Left kidney (tissue), 2 donors: ENCODE measurements around the gene PMIS2. TPM values are rescaled to one million over a fixed set of nuclear protein-coding genes. Genes with fewer than 3 reads are reported as not detected.

ENCODE experiments used
- DNase-seq: peaks from one replicate; pipeline ENCODE4 v3.0.0-alpha.2; 2013
- polyA plus RNA-seq: library from polyadenylated mRNA; unstranded; fragments of 120-200 nt; gene quantifications from one replicate; pipeline ENCODE4 v1.2.1, GENCODE V29; 2013; ENCODE audit not compliant: insufficient read length

The PMIS2 gene
- polyA plus RNA-seq, 1 donor, result not detected

DNA sequence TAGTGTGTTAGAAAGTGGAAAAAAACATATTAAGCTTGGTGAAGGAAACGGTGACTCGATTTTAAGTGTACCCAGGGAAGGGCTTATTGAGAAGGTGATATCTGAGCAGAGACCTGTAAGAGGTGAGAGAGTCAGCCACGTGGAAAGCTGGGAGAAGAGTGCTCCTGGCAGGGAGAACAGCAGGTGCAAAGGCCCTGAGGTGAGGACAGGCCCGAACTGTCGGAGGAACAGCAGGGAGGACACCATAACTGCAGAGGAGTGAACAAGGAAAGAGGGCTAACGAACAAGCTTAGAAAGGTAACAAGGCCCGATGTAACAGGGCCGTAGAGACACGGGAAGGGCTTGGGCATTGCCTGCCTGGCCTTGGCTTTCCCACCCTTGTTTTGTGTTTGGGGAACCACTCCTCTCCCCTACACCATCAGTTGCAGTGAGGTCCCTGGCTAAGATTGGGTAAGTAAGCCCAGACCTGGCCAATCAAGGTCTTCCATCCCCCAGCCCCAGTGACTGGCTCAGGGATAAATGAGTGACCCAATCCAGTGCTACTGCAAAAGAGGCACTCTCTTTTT is 29.9 kb upstream of the PMIS2 start:
- no peak for DNase-seq

- DNase-seq, result no peak
These were observed 29.0 kb upstream of the PMIS2 start for GRCh38 chr19:35556846-35557538.

DNA sequence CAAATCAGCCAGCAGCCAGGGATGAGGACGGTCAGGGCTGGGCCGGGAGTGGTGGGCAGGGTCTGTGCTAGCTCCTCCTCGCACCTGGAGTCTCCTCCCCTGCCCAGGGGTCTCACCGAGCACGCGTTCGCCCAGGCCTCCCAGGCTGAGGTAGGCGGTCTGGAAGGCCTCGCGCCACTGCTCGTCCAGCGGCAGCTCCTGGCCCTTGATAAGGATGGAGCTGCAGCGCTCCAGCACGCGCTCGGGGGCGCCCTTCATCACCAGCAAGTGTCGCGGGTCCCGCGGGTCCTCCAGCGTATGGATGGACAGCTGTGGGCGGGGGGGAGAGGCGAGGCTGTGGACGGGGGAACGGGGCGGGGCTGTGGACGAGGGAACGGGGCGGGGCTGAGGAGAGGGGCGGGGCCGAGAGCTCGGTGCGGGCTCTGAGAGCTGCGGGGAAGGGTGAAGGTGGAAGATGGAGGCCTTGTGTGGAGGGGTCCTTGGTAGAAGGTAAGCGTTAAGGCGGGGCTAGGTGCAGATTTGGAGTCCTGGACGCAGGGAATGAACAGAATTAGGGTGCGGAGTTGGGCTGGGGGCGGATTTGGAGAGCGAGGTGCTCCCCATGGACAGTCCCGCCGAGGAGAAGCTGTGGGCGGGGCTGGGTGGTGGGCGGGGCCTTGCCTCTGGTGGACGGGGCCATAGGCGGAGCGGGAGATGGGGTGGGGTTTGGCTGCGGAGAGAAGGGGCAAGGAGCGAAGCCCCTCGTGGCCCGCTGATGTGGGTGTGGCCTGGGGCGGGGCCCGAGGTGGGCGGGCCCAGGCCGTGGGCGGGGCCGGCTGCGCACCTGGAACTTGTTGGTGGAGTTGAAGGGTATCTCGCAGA is 28.2 kb upstream of the PMIS2 start:
- peak; percentile 67 for DNase-seq

- DNase-seq, result no peak
These were observed 27.3 kb upstream of the PMIS2 start for GRCh38 chr19:35558400-35559280.

DNA sequence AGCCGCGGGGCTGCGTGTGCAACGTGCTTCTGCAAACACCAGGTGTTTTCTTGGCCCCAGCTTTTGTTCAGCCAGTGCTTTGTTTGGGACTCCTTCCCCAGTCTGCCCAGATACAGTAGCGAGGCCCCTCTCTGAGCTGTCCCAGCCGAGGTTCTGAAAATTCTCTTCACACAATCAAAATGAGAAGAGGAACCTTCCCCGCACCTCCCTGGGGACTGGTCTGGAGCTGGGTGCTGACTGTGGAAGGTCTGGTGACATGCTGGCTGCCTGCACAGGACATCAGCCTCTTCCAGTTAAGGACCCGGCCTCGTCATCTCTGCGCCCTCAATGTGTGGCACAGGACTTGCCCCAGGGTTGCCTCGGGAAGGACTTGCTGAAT is 26.7 kb upstream of the PMIS2 start:
- DNase-seq, result no peak

DNA sequence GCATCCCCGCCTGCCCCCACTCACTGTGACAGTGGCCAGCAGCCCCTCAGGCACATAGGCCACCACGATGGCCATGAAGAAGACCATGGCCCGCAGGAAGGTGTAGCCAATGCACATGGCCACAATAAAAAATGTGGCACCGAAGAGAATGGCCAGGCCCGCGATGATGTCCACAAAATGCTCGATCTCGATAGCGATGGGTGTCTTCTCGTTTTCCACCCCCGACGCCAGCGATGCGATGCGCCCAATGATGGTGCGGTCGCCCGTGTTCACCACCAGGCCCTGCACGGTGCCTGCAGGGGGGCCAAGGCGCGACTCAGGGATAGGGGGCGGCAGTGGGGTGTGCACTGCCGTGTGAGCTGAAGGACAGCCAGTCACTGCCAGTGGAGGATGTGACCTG is 26.2 kb upstream of the PMIS2 start:
- DNase-seq, result no peak

DNA sequence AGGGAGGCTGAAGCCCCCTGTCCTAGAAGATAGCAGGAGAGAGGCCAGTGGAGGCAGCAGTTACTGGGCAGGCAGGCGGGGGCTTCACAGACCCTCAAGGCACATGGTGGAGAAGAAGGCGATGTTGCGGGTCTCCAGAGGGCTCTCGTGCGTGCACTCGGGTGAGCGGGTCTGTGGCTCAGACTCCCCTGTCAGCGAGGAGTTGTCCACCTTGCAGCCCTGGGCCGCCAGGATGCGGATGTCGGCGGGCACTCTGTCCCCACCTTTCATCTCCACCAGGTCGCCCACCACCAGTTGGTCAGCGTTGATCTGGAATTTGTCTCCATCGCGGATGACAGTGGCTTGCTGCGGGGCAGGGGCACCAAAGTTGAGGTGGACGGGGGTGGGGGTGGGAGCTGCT is 25.7 kb upstream of the PMIS2 start:
- DNase-seq, result no peak

GRCh38 chr19:35560677-35561076 is 25.3 kb upstream of the PMIS2 start:
- no peak for DNase-seq

DNA sequence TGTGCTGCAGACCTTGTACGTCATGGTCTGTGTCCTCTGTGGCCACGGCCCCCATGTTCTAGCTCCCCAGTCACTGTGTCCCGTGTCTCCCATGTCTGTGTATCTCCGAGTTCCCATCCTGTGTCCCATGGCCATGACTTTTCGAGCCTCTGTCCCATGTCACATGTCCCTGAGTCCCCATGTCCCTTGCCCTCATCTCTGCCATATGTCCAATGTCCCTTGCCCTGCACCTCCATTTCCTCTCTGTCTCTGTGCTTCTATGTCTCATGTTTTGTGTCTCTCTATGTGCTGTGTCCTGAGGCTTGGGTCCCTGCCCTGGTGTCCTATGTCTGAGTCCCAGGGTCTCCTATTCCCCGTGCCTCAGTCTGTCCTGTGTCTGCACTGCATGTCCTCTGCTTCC is 24.5 kb upstream of the PMIS2 start:
- DNase-seq, result no peak

- no peak for DNase-seq
These were observed 23.6 kb upstream of the PMIS2 start for GRCh38 chr19:35562336-35562735.

GRCh38 chr19:35562776-35563175 is 23.2 kb upstream of the PMIS2 start:
- DNase-seq, result no peak

GRCh38 chr19:35563207-35563829 is 22.7 kb upstream of the PMIS2 start, which contains the start of gene ATP4A:
Gene ATP4A (minus strand): TSS chr19:35563658. CDS start chr19:35563629, 29 bp downstream.
- DNase-seq, result no peak

GRCh38 chr19:35565016-35565856 is 20.7 kb upstream of the PMIS2 start:
- DNase-seq, result no peak

DNA sequence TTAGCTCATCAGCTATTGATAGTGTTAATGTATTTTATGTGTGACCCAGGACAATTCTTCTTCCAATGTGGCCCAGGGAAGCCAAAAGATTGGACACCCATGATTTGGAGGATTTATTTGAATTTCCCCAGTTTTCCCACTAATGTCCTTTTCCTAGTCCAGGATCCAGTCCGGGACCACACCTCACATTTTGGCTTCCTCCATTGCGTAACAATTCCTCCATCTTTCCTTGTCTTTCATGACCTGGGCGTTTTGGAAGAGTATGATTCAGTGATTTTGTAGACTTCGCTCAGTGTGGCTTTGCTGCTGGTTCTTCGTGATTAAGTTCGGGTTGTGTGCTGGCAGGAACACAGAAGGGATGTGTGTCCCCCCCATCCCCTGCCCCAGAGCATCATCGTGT is 19.2 kb upstream of the PMIS2 start:
- DNase-seq, result no peak

DNA sequence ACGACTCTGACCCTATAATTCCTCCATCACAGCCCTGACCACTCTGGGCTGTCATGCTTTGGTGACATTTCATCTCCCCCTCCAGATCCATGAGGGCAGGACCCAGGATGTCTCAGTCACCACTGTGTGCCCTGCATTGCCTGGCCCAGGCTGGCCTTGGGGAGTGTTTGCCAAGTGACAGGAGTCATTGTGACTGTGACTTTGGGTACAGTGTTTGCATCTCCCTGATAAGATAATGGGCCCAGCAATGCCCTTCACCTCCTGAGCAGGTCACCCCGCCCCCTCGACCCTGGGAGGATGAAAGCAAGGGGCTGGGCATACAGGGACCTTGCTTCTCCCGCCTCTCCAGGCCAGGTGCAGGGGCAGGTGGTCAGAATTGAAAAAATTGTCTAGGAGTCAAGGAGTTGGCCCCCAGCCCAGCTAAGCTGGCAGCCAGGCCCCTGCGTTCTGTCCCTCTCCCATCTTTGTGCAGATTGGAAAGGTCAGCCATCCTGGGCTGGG is 16.6 kb upstream of the PMIS2 start:
- DNase-seq, result no peak

DNA sequence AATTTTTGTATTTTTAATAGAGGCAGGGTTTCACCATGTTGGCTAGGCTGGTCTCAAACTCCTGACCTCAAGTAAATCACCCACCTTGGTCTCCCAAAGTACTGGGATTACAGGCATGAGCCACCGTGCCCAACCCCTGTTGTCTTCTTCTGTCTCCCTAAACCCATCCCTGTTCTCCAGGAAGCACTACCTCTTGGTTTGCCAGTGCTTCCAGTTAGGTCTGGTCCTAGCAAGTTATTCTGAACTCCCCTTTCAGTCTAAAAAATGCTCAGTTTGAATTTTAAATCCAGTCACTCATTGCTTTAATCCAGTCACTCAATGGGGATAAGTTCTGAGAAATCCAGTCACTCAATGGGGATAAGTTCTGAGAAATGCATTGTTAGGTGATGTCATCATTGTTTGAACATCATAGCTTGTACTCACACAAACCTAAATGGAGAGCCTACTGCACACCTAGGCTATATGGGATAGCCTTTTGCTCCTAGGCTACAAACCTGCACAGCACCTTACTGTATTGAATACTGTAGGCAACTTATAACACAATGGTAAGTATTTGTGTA is 14.5 kb upstream of the PMIS2 start:
- DNase-seq, result no peak

DNA sequence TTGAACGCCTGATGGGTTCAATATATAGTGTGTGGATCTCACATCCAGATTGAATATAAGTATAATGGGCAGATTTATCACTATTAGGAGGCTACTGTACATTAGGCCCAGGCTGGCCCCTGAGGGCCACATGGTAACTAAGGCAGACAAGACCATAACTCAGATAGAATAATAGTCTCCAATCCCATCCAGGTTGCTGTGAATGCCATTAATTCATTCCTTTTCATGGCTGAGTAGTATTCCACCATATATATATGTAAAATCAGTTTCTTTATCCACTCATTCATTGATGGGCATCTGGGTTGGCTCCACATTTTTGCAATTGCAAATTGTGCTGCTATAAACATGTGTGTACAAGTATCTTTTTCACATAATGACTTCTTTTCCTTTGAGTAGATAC is 8.1 kb upstream of the PMIS2 start:
- DNase-seq, result no peak

GRCh38 chr19:35578707-35579106 is 7.3 kb upstream of the PMIS2 start:
- DNase-seq, result no peak

- no peak for DNase-seq
These were observed 3.2 kb upstream of the PMIS2 start for GRCh38 chr19:35582760-35583159.

GRCh38 chr19:35587321-35587720 is 1.3 kb downstream of the PMIS2 start:
- no peak for DNase-seq
